ENCODE data around the gene SARDH. TPM values are rescaled to one million over a fixed set of nuclear protein-coding genes. Genes with fewer than 3 reads are reported as not detected.

The SARDH gene
- total RNA-seq, 3 donors from 2014 or later, result 0.23 to 2.1 (median 0.46) TPM

DNA sequence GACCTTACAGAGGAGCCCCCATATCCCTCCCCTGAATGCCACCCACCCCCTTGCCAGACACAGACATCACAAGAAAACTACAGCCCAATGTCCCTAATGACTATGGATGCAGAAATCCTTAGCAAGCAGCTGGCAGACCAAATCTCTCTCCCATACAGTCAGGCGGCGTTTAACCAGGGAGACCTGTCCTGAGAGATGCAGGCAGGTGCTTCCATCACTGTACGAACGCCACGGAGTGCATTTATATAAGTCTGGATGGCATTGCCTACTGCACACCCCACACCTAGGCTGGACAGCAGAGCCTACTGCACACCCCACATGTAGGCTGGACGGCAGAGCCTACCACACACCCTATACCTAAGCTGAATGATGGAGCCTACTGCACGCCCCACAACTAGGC lies 34.4 kb upstream of the SARDH start:
- DNase-seq (no peak), ATAC-seq (no peak)
- intact Hi-C loops (cut with DNase I, micrococcal nuclease), result no loop called here
- H3K4me3 ChIP-seq, result no peak overlapping the region
- TF ChIP-seq, protein P1, sequence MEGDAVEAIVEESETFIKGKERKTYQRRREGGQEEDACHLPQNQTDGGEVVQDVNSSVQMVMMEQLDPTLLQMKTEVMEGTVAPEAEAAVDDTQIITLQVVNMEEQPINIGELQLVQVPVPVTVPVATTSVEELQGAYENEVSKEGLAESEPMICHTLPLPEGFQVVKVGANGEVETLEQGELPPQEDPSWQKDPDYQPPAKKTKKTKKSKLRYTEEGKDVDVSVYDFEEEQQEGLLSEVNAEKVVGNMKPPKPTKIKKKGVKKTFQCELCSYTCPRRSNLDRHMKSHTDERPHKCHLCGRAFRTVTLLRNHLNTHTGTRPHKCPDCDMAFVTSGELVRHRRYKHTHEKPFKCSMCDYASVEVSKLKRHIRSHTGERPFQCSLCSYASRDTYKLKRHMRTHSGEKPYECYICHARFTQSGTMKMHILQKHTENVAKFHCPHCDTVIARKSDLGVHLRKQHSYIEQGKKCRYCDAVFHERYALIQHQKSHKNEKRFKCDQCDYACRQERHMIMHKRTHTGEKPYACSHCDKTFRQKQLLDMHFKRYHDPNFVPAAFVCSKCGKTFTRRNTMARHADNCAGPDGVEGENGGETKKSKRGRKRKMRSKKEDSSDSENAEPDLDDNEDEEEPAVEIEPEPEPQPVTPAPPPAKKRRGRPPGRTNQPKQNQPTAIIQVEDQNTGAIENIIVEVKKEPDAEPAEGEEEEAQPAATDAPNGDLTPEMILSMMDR (IDR thresholded peaks at IDR 0.05), result no peak
- peaks cover 3% of the 10 kb centered on the region for H3K36me3 ChIP-seq (ENCODE audit: low read depth)
- H3K9me3 ChIP-seq, result peaks cover 16% of the 10 kb centered on the region
- no peaks in the 10 kb centered on the region for H3K4me1 ChIP-seq (ENCODE audit: low read depth)

DNA sequence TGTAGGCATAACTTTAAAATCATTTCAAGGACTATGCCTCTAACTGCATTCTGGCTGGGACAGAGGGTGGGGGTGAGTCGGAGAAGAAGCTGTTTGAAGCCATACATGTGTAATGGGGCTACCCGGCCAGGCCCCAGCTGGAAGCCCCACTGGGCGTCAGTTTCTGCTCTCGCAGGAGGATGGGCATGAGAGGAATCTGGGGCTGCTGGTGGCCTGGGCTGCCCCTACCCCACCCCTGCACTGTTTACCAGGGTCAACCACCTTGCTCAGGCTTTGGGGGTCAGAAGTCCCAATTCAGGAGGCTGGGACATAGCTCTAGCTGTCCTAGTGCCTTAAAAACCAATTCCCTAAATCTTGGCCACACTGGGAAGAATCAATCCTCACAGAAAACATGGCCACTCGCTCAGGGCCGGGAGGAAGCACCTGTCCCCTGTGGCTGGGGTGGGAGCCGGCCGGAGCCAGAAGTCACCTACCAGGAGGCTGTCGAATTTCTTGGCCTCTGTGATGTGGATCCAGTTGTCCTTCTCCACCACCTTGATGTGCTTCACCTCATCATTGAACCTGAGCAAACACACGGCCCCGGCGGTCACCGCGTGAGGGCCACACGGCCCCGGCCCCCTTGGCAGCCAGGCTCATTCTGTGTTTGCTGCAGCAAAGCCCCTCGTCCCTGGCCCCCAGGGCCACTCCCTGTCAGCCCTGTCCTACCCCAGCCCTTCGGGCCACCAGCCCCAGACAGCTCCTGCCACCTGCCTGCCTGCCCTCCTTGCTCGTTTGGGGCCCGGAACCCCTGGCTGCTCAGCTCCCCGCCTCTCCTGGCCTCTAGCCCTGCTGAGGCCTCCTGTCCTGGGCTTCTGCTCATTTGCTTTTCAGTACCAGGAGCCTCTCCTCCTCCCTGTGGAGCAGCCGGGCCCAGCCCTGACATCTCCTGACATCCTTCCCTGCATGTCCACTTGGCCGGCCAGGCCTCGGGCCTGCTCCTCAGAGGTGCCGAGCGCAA lies 33.6 kb upstream of the SARDH start:
- DNase-seq, result peak in 1 of 3 donors; percentile 34
- peaks cover 3% of the 10 kb centered on the region for H3K36me3 ChIP-seq (ENCODE audit: low read depth)
- H3K4me3 ChIP-seq, result no peak overlapping the region
- H3K4me1 ChIP-seq (ENCODE audit: low read depth), result no peaks in the 10 kb centered on the region
- intact Hi-C loops (cut with DNase I, micrococcal nuclease), result no loop called here
- TF ChIP-seq, protein P1 (IDR thresholded peaks at IDR 0.05), result no peak
- ATAC-seq, result no peak
- peaks cover 23% of the 10 kb centered on the region for H3K9me3 ChIP-seq

DNA sequence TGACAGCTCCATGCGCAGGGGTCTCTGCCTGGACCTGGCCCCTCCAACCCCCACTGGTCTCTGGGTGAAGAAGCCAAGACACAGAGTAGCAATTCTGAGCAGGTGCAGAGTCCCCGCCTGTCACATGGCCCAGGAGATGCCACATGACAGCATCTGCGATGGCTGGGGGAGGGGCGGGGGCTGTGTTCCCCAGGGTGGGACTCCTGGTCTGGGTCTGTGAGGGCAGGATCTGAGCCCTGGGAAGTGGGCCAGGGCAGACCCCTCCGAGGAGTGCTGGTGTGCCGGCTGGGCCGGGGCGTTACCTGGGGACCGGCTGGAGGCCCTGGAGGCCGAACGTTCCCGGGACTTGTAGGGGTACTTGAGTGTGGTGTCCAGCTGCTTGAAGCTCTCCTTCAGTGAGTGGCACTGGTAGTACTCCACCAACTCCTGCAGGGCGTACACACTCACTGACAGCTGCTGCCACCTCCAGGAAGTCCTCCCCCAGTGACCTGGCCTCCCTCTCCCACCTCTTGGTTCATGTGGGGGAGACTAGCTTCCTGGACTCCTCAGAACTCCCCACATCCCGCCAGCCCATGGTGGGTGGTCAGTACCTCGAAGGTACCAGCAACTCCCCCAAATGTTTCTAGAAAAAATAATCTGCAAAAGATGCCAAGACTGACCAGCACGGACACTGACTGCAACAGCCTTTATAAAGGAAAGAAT lies 32.1 kb upstream of the SARDH start:
- ATAC-seq, result no peak
- peaks cover 3% of the 10 kb centered on the region for H3K36me3 ChIP-seq (ENCODE audit: low read depth)
- intact Hi-C loops (cut with DNase I, micrococcal nuclease), result no loop called here

DNA sequence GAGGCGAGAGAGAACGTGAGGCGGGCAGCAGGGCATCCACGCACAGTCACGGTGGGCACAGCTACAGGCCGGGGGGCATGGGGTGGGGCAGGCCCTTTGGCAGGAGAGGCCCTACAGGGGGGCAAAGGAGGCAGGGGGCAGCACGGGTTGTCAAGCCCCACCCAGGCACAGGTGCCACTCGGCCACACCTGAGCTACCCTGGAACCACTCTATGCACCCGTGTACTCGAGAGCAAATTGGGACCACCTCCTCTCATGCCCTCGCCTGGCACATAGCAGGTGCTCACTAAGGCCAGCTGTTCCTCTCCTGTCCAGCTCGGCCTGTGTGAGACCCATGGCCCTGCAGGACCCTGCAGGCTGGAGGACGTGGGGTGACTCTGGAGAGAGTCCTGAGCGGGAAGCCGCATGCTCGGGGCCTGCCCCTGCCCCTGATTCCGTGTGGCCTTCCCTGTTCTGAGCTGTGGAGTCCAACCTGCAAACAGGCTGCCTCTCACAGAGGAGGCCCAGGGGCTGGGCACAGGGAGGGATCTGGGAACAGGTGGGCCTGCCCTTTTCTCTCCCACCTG lies 31.4 kb upstream of the SARDH start:
- Histone ChIP-seq H3K36me3 (ENCODE audit: low read depth) (peaks cover 3% of the 10 kb centered on the region), H3K4me3 (no peak overlapping the region)
- ATAC-seq, result peak; percentile 16

More for the DNA sequence above, 32.1 kb upstream of the SARDH start:
- no peak overlapping the region for H3K4me3 ChIP-seq
- H3K4me1 ChIP-seq (ENCODE audit: low read depth), result no peaks in the 10 kb centered on the region
- peaks cover 23% of the 10 kb centered on the region for H3K9me3 ChIP-seq
- TF ChIP-seq, protein P1 (IDR thresholded peaks at IDR 0.05), result no peak
- DNase-seq, result peak in 1 of 3 donors; percentile 37

More for the DNA sequence above, 31.4 kb upstream of the SARDH start:
- TF ChIP-seq, protein P1 (IDR thresholded peaks at IDR 0.05), result no peak
- no peaks in the 10 kb centered on the region for H3K4me1 ChIP-seq (ENCODE audit: low read depth)
- intact Hi-C loops (cut with DNase I, micrococcal nuclease), result no loop called here
- H3K9me3 ChIP-seq, result peaks cover 19% of the 10 kb centered on the region
- peak in 1 of 3 donors; percentile 25 for DNase-seq
